Measurements from ENCODE around the gene SPAG6.
"Not testable (repeated sequence)": the region's sequence is repeated elsewhere in the genome, so short reads cannot be mapped to it uniquely, and the experiment has no call there.

SPAG6 gene

GRCh38 chr10:22381262-22381661, 36.0 kb downstream of the SPAG6 start:
- DNase-seq = no peak

DNA sequence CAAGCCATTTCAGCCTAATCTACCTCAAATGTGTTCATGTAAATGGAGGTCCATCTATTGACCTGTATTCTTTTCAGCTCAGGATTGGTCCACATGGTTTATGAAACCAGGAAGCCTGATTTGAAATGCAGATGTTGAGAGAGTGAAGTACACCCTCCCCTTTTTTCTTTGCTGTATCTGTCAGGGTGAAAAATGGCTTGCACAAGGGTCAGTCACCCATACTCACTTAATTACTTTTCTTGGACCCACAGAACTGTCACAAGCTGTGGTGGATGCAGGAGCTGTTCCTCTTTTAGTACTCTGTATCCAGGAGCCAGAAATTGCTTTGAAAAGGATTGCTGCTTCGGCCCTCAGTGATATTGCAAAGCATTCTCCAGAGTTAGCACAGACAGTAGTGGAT, 41.2 kb downstream of the SPAG6 start:
- no peak for DNase-seq

DNA sequence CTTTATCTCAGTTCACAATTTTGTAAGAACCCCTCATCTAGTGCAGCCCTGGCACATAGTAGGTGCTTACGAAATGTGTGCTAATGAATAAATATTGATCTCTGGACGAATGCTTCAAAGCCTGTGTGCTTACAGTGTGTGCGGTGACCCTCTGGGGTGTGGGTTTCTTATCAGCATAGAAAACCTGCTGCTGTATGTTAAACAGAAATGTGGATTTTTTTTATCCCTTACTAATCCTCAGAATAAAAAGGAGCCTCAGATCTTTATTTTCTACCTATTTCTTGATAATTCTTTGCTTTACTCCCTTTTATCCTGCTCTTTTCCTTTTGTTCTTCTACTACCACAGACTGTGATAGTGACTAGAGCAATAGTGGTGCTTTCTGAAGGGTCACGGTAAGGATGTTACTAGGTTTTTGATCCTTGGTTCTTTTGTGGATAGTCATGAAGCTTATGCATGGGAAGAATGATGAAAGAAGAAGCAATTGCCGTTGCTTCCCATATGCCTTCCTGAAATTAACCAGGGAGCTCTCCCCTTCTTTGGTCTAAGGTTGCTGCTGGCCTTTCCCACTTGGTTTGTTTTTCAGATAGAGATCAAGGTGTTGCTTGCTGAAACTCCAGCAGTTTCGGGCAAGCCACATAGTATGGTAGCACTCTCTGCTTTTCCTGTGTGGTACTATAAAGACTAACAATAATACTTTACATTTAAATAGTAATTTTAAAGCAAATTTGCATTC, 44.7 kb downstream of the SPAG6 start:
- DNase-seq = no peak

- DNase-seq = no peak
These were observed 46.3 kb downstream of the SPAG6 start for GRCh38 chr10:22391600-22391999.

DNA sequence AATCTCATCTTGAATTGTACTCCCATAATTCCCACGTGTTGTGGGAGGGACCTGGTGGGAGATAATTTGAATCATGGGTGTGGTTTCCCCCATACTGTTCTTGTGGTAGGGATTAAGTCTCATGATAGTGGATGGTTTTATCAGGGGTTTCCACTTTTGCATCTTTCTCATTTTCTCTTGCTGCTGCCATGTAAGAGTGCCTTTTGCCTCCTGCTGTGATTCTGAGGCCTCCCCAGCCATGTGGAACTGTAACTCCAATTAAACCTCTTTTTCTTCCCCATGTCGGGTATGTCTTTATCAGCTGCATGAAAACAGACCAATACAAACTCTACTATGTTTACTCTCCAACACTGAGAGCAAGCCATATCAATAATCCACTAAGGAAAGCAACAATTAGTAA, 50.9 kb downstream of the SPAG6 start:
- not testable (repeated sequence) for DNase-seq

DNA sequence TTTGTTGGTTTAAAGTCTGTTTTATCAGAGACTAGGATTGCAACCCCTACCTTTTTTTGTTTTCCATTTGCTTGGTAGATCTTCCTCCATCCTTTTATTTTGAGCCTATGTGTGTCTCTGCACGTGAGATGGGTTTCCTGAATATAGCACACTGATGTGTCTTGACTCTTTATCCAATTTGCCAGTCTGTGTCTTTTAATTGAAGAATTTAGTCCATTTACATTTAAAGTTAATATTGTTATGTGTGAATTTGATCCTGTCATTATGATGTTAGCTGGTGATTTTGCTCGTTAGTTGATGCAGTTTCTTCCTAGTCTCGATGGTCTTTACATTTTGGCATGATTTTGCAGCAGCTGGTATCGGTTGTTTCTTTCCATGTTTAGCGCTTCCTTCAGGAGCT, 61.6 kb downstream of the SPAG6 start:
- not testable (repeated sequence) for DNase-seq

DNA sequence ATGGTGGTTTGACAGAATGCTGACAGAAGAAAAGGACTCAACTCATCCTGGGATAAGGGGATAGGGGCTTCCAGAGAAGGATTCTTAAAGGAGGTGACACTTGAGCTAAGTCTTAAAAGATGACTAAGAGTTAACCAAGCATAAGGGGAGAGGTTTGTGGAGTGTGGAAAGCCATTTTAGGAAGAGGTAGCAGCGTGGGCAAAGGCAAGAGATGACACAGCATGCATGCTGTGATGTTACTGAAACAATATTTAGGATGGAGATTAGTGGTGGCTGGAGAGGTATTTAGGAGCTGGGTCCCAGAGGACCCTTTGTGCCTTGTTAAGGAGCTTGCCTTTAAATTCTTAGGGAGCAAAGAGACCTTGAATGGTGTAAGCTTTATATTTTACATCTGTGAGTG, 65.1 kb downstream of the SPAG6 start:
- no peak for DNase-seq

DNA sequence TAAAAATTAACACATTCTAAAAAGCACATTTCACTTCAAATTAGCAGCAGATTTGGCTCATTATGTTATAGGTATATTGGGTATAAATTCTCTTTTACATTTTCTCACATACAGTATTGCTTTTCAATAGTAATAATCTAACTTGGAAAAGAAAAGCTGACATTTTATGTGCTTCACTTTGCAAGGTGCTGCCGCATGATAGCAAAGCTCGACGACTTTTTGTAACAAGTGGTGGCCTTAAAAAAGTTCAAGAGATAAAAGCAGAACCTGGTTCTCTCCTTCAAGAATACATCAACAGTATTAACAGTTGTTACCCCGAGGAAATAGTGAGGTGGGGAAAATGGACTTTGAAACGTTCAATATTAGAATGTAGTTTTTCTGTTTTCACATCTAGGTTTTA, 65.5 kb downstream of the SPAG6 start:
- DNase-seq = no peak

GRCh38 chr10:22414146-22414545, 68.8 kb downstream of the SPAG6 start:
- DNase-seq = no peak

DNA sequence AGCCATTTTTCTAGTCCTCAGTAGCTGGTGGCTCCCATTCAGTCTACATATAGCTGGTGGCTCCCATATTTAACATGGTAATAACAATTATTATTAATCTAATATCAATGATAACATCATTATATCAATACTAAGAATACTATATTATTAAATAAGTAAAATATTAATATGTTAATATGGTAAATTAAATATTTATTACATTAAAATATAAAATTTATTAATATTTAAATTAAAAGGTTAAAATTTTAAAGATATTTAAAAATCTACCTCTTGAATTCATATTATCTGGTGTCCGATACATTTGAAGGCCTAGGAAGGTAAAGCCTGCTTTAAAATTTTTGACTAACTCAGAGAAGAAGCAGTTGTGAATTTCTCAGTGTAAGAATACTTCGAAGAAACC, 69.8 kb downstream of the SPAG6 start:
- DNase-seq = no peak

DNA sequence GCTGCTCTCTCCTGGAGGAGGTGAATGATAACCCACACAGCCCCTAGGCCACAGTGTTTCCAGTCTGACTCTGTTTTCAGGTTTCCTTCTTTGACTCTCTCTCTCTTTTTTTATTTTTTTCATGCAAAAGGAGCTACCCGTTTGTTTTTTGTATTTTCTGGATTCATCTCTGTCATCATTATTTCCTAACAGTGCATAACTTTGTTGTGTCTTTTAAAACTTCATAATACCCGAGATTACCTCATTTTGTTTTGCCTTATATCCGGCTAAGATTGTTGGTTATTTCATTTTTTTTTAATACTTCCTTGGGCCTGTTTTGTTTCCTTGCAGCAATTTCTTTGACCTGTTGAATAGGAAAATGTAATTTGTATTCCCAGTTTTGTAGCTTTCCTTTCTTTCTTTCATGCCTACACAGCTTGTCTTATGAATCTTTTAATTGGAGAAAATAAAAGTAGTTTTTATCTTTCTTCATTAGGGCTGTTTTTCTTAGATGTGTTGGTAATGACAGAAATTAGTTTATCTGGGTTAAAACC, 72.5 kb downstream of the SPAG6 start:
- no peak for DNase-seq

- DNase-seq = no peak
These were observed 75.7 kb downstream of the SPAG6 start for GRCh38 chr10:22420787-22421517.

GRCh38 chr10:22426653-22427052, 81.4 kb downstream of the SPAG6 start:
- no peak for DNase-seq

DNA sequence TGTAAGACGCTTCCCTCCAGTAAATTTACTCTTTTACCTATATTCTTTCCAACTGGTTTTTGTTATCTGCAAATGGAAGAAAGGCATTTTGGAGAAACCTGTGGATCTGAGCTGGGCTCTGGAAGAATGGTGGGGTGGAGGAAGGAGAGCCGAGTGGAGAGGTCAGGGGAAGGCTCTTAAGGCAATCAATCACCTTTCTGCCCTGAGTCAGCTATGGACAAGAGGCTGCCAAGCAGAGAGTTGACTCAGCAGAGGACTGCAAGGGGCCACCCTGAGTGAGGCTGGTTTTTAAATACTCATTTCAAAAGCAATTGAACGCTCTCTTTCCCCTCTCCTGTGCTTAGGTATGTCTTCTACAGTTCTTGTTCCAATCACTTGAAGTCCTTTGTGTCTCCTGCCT, 81.8 kb downstream of the SPAG6 start:
- no peak for DNase-seq

GRCh38 chr10:22427890-22428571, 82.7 kb downstream of the SPAG6 start:
- DNase-seq = no peak

DNA sequence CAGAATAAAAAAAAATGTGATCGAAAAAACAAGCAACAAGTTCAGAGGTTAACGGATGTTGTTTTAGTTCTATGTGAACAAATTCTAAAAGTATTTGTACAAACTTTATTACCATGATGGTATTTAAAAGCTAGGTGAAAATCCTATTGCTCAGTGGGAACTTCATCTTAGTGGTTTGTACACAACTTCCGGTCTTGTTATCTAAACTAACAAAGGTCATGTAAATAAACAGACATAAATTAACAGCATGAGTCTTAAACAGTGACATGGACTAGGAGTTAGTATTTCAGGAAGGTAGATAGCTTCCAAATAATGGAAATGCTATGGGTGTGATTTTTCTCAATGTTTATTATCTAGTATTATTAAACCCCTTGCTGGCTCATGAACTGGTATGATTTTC, 83.8 kb downstream of the SPAG6 start:
- no peak for DNase-seq

GRCh38 chr10:22429981-22430421, 84.7 kb downstream of the SPAG6 start:
- DNase-seq = no peak

DNA sequence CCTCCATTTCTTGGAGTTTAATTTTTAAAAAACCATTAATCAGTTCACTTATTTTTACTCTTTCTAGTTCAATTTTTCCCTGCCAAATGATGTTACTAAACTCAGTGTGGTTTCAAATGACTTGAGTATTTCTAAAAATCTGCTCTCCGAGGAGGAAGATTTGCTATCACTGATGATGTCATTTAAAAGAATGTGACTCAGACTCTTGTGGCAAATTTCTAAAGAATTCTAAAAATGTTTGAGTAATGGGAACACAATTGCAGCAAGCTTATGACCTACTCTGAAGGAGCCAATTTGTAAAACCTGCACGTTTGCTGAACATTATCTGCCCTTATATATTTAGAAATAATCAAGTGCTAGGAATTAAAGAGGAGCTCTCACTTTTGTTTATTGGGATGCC, 88.6 kb downstream of the SPAG6 start:
- no peak for DNase-seq

DNA sequence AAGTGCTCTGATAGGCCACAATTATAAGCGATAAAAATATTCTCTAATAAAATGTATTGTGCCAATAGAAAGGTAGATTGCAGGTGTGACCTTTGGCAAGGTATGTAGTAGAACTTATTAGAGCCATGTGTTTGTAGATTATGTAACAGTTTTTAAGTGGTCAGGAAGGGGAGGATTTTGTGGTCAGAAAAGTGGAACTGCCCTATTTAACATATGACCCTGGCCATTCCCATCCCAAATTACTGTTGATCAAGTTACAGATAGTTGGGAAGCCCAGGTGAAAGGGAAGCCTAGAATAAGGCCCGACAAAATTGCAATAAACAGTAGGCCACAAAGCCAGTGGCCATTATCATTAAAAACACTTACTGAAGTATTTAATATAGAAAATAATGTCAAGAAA, 89.2 kb downstream of the SPAG6 start:
- DNase-seq = no peak

DNA sequence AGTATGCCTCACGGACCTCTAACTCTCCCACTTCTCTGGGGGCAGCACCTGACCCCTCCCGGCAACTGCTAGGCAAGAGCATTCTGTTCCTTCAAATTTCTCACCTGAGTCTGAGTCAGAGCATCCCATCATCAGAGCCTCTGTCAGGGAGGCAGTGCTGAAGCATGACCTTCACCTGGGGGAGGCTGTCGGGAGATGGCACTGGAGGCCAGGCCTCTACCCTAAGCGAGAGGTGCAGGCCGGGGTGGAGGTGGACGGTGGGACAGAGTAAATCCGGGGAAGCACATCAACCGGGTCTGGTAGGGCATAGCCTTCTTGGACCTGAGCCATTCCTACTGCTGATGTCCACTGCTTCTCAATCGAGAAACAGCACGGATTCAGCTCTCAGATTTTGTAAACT, 90.4 kb downstream of the SPAG6 start:
- DNase-seq = no peak

DNA sequence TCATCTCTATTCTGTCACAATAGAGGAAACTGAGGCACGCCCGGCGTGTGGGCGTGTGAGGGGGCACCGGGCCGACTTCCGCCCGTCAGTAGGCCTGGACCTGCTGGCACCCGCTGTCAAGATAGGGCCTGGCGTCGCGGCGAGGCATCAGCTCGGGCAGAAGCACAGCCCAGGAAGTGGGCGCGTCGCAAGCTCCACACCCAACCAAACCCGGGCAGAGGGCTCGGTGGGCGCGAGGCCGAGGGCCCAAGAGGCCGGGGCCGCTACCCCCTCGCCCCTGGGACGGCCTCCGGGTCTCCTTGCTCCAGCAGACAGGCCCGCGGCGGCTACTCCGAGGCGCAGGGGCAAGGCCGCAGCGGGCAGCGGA, 91.2 kb downstream of the SPAG6 start:
- no peak for DNase-seq

- DNase-seq = peak; percentile 86
These were observed 91.8 kb downstream of the SPAG6 start for GRCh38 chr10:22436893-22437619.

Measured in activated effector memory CD4-positive, alpha-beta T cell treated with Interleukin-2 at 50 U/mL for 16 hours (primary cell).